Fibroblast of mammary gland (primary cell): ENCODE measurements around the gene PSORS1C1.

Source experiments
- DNase-seq: peaks from one replicate; pipeline ENCODE4 v3.0.0-alpha.2; 2010; ENCODE audit warnings: low read depth
- H3K4me3 ChIP-seq: 2 replicates; pipeline ENCODE4 v1.5.1; 2011; ENCODE audit warnings: low read depth, mild to moderate bottlenecking, low read length, moderate library complexity; ENCODE audit not compliant: control insufficient read depth
- TF ChIP-seq, protein P1 (sequence below): conservative IDR thresholded peaks from 2 replicates; pipeline ENCODE4 v1.5.1; 2011; ENCODE audit warnings: low read depth, low read length, inconsistent platforms; ENCODE audit not compliant: control insufficient read depth, insufficient read depth

PSORS1C1 gene

DNA sequence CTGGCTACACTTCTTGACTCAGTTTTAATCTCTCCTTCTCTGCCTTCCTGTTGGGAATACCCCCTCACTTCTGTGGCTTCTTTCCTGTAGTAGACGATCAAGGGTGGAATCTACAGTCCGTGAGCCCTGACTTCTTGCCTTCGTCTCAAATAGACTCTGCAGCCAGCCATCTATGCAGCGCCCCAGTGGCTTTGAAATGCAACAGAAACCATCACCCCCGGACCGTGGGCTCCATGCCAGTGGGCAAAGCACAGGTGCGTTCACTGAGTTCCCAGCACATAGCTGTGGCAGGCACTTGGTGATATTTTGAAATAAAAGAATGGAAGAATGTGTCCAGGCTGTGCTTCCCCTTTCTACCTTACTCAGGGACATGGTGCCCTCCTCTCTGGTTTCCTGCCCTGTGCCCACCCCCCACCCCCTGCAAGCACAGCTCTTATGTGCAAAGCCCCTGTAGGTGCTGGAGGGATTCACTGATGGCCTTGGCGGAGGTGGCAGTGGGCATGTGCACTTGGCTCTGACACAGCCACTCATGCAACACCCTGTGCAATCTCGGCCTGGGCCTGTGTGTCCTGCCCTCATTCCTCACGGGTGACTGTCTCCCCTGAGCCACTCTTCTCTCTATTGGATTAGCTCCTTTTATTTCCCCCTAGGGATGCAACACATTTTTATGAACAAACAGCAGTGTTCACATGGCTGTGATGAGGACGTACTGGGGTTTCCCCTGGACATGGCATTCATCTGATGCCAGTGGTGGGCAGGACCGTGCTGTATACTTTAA lies 11.2 kb downstream of the PSORS1C1 start:
- TF ChIP-seq, protein P1, sequence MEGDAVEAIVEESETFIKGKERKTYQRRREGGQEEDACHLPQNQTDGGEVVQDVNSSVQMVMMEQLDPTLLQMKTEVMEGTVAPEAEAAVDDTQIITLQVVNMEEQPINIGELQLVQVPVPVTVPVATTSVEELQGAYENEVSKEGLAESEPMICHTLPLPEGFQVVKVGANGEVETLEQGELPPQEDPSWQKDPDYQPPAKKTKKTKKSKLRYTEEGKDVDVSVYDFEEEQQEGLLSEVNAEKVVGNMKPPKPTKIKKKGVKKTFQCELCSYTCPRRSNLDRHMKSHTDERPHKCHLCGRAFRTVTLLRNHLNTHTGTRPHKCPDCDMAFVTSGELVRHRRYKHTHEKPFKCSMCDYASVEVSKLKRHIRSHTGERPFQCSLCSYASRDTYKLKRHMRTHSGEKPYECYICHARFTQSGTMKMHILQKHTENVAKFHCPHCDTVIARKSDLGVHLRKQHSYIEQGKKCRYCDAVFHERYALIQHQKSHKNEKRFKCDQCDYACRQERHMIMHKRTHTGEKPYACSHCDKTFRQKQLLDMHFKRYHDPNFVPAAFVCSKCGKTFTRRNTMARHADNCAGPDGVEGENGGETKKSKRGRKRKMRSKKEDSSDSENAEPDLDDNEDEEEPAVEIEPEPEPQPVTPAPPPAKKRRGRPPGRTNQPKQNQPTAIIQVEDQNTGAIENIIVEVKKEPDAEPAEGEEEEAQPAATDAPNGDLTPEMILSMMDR, result no peak
- peak; percentile 58 for DNase-seq
- H3K4me3 ChIP-seq, result no peak overlapping the region

DNA sequence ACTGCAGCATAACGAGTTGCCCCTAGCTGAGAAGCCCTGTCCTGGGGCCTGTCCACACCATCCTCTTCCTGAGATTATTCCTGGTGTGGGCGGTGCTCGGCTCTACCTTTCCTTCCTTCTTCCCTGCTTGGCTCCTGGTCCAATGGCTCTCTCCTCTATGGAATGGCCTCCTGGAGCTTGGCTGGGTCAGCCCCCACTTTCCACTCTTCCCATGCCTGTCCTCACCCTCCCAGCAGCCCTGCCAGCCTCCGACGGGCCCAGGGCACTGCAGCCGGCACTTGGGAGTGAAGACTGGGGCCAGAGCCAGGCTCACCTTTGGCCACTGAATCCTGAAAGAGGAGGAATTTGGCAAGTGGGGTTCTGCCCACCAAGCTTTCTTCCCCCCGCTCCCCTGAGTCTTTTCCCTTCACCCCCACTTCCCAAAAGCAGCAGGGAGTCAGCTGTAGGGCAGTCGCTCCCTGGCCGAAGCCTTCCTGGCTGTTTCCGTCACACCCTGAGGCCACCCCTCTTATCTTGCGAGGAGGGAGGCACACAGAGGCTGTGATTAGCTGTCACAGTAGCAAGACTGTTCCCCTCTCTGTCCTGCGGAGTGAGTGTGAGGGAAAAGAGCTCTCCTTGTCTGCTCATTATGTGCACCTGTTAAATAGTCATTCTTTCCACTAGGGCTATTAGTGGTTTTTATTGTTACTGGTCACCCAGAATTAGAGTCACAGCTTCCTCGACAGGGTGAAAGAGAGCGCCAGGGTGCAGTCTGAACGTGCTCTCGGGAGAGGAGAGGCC lies 12.0 kb downstream of the PSORS1C1 start:
- H3K4me3 ChIP-seq, result no peak overlapping the region

DNA sequence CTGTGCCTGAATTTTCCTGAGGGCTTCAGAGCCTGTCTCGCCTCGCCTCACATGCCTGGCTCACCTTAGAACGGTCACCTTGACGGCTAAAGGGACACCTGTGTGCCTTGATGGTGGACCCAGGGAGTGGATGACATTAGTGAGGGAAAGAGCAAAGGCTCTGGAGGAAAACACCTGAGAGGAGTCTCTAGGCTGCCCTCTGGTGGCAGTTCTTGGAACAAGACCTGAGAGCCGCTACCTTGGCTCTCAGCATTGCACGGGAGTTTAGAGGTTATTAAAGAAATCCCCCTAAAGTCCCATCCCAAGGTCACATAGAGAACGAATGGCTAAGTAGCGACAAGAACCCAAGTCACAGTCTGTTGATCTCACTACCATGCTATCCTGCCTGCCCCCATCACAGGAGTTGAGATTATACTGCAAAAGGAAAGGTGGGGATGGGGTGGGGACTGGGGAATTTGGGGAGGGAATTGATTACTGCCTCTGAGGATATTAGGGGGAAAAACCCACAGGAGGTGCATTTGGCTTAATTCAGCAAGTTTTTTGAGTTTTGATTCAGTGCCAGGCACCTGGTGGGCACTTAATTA lies 13.6 kb downstream of the PSORS1C1 start:
- TF ChIP-seq, protein P1, result peak; percentile 87
- DNase-seq, result peak; percentile 40
- H3K4me3 ChIP-seq, result no peak overlapping the region

More for the DNA sequence above, 12.0 kb downstream of the PSORS1C1 start:
- TF ChIP-seq, protein P1, result no peak
- DNase-seq, result no peak

DNA sequence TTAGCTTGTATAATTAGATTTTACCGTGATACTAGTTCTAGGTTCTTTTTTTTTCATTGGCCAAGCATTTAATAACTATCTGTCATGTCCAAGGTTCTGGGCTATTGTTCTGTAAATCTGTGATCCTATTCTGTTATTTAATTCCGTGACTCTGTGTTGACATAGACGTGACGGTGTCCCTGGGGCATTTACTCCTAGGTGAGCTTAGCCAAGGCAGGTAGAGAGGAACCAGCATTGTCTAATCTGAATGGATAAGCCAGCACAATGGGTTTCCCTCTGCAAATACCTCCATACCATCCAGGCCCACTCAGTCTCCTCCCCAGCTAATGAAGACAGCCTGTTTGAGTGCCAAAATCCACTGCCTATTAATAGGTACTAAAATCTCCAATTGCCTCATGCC lies 14.5 kb downstream of the PSORS1C1 start:
- no peak for DNase-seq
- TF ChIP-seq, protein P1, result no peak
- H3K4me3 ChIP-seq, result no peak overlapping the region

DNA sequence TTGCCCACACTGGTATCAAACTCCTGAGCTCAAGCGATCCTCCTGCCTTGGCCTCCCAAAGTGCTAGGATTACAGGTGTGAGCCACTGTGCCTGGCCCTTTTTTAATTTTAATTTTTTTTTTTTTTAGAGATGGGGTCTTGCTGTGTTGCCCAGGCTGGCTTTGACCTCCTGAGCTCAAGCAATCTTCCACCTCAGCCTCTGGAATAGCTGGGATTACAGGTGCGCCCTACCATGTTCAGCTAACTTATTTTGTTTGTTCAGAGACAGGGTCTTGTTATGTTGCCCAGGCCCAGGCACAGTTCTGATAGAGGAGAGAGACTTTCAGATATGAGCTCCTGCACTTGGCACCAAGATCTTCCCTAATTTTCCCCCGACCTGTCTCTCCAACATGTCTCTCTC lies 16.2 kb downstream of the PSORS1C1 start:
- TF ChIP-seq, protein P1, result no peak
- no peak for DNase-seq
- no peak overlapping the region for H3K4me3 ChIP-seq

DNA sequence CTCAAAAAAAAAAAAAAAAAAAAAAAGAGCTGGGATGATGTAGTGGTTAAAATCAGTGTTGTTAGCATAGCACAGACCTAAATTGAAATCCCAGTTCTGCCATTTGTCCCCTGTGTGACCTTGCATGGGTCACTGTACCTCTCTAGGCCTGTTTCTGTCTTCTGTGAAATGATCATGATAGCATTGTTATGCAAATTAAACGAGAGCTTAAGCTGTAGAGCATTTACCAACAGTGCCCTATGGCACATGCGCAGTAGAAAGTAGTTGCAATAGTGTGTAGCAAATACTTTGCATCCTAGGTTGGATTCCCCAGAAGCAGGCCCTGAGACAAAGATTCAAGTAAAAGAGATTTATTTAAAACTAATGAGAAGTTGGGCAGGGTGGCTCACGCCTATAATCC lies 17.0 kb downstream of the PSORS1C1 start:
- TF ChIP-seq, protein P1, result no peak
- DNase-seq, result no peak
- no peak overlapping the region for H3K4me3 ChIP-seq
